H9 (cell line): ENCODE results near the gene FAM24B. TPM values are rescaled to one million over a fixed set of nuclear protein-coding genes. Genes with fewer than 3 reads are reported as not detected.

Source experiments
- DNase-seq: peaks from one replicate; pipeline ENCODE4 v3.0.0-alpha.2; 2017
- H2AFZ ChIP-seq: one replicate; pipeline ENCODE4 v1.6.1; 2013; ENCODE audit warnings: mild to moderate bottlenecking, low read length, control low read depth, moderate library complexity
- H2AK5ac ChIP-seq: 2 replicates; pipeline ENCODE4 v1.6.1; 2013; ENCODE audit warnings: low read length, control low read depth, mixed read lengths; ENCODE audit not compliant: insufficient read length
- H2BK120ac ChIP-seq: one replicate; pipeline ENCODE4 v1.6.1; 2013; ENCODE audit warnings: low read depth, mild to moderate bottlenecking, low read length, control low read depth, inconsistent platforms; ENCODE audit not compliant: poor library complexity, severe bottlenecking
- H2BK12ac ChIP-seq: 2 replicates; pipeline ENCODE4 v1.6.1; 2013; ENCODE audit warnings: low read length, control low read depth, mixed read lengths, low read depth; ENCODE audit not compliant: insufficient read length
- H2BK15ac ChIP-seq: 2 replicates; pipeline ENCODE4 v1.6.1; 2013; ENCODE audit warnings: low read depth, low read length, control low read depth
- H2BK20ac ChIP-seq: one replicate; pipeline ENCODE4 v1.6.1; 2013; ENCODE audit warnings: low read depth, mild to moderate bottlenecking, low read length, control low read depth, inconsistent platforms; ENCODE audit not compliant: poor library complexity, severe bottlenecking
- H2BK5ac ChIP-seq: 2 replicates; pipeline ENCODE4 v1.6.1; 2013; ENCODE audit warnings: low read length, control low read depth, mixed read lengths; ENCODE audit not compliant: insufficient read length
- H3K14ac ChIP-seq: 2 replicates; pipeline ENCODE4 v1.6.1; 2013; ENCODE audit warnings: low read length, control low read depth; ENCODE audit not compliant: insufficient read depth
- H3K18ac ChIP-seq: 2 replicates; pipeline ENCODE4 v1.6.1; 2013; ENCODE audit warnings: low read depth, mild to moderate bottlenecking, mixed read lengths, low read length, control low read depth; ENCODE audit not compliant: insufficient read length
- H3K23ac ChIP-seq: 2 replicates; pipeline ENCODE4 v1.6.1; 2013; ENCODE audit warnings: low read length, control low read depth, mixed read lengths, low read depth; ENCODE audit not compliant: insufficient read length
- H3K23me2 ChIP-seq: 2 replicates; pipeline ENCODE4 v1.6.1; 2013; ENCODE audit warnings: low read depth, mild to moderate bottlenecking, mixed read lengths, low read length, control low read depth; ENCODE audit not compliant: insufficient read length, poor library complexity, severe bottlenecking
- H3K27ac ChIP-seq: 2 replicates; pipeline ENCODE4 v1.5.1; 2013; ENCODE audit warnings: low read length, control low read depth, mixed read lengths, low read depth; ENCODE audit not compliant: insufficient read length
- H3K27me3 ChIP-seq: 2 replicates; pipeline ENCODE4 v1.6.1; 2013; ENCODE audit warnings: low read length, control low read depth, inconsistent platforms; ENCODE audit not compliant: insufficient read depth
- H3K4ac ChIP-seq: 2 replicates; pipeline ENCODE4 v1.6.1; 2013; ENCODE audit warnings: low read depth, mild to moderate bottlenecking, control low read depth, inconsistent platforms, low read length, moderate library complexity
- H3K4me1 ChIP-seq: 2 replicates; pipeline ENCODE4 v1.6.1; 2013; ENCODE audit warnings: low read length, control low read depth, inconsistent platforms; ENCODE audit not compliant: insufficient read depth
- H3K4me2 ChIP-seq: 2 replicates; pipeline ENCODE4 v1.6.1; 2013; ENCODE audit warnings: low read length, control low read depth, mixed read lengths; ENCODE audit not compliant: insufficient read length, insufficient read depth
- H3K56ac ChIP-seq: 2 replicates; pipeline ENCODE4 v1.6.1; 2013; ENCODE audit warnings: low read depth, mild to moderate bottlenecking, mixed read lengths, low read length, control low read depth; ENCODE audit not compliant: insufficient read length
- H3K79me1 ChIP-seq: 2 replicates; pipeline ENCODE4 v1.6.1; 2013; ENCODE audit warnings: low read depth, mild to moderate bottlenecking, moderate library complexity, low read length, control low read depth, inconsistent platforms; ENCODE audit not compliant: insufficient read depth, poor library complexity, severe bottlenecking
- H3K79me2 ChIP-seq: 2 replicates; pipeline ENCODE4 v1.6.1; 2013; ENCODE audit warnings: low read length, control low read depth, inconsistent platforms; ENCODE audit not compliant: insufficient read depth
- H3K9ac ChIP-seq: 2 replicates; pipeline ENCODE4 v1.6.1; 2013; ENCODE audit warnings: low read length, control low read depth, mixed read lengths; ENCODE audit not compliant: insufficient read length; ENCODE audit errors: extremely low read depth
- H3K9me3 ChIP-seq: one replicate; pipeline ENCODE4 v1.6.1; 2013; ENCODE audit warnings: low read depth, low read length, inconsistent platforms; ENCODE audit not compliant: control insufficient read depth
- H3T11ph ChIP-seq: one replicate; pipeline ENCODE4 v1.6.1; 2013; ENCODE audit warnings: mild to moderate bottlenecking, low read length, control low read depth, inconsistent platforms
- H4K20me1 ChIP-seq: one replicate; pipeline ENCODE4 v1.6.1; 2013; ENCODE audit not compliant: control insufficient read depth, insufficient read length, insufficient read depth
- H4K5ac ChIP-seq: 2 replicates; pipeline ENCODE4 v1.6.1; 2013; ENCODE audit warnings: low read depth, mild to moderate bottlenecking, mixed read lengths, low read length, control low read depth; ENCODE audit not compliant: insufficient read length
- H4K8ac ChIP-seq: replicated peaks from 2 replicates; pipeline ENCODE4 v1.6.1; 2013; ENCODE audit warnings: low read length, control low read depth, mixed read lengths, low read depth; ENCODE audit not compliant: insufficient read length
- H4K91ac ChIP-seq: 2 replicates; pipeline ENCODE4 v1.6.1; 2013; ENCODE audit warnings: low read depth, mild to moderate bottlenecking, moderate library complexity, mixed read lengths, low read length, control low read depth; ENCODE audit not compliant: insufficient read length
- H3K27ac Mint-ChIP-seq, 3 experiments: 2 replicates in 2 of 3; 3 replicates in 1 of 3; pipeline ENCODE4 v1.8.0; 2020 to 2021; ENCODE audit warnings: mixed read lengths in 3 of 3, mild to moderate bottlenecking in 1 of 3, moderate library complexity in 1 of 3
- H3K27me3 Mint-ChIP-seq: 2 replicates; pipeline ENCODE4 v1.8.0; 2021; ENCODE audit warnings: low read depth, mild to moderate bottlenecking, moderate library complexity, mixed read lengths
- H3K36me3 Mint-ChIP-seq, 3 experiments: 2 replicates in 2 of 3; 3 replicates in 1 of 3; pipeline ENCODE4 v1.8.0; 2020 to 2021; ENCODE audit warnings: low read depth in 3 of 3, mixed read lengths in 3 of 3; ENCODE audit not compliant: insufficient read depth in 1 of 3
- H3K4me1 Mint-ChIP-seq, 2 experiments: 2 replicates each; pipeline ENCODE4 v1.8.0; 2020; ENCODE audit warnings: mixed read lengths in 2 of 2
- H3K4me3 Mint-ChIP-seq, 2 experiments: 2 replicates in 1 of 2; 3 replicates in 1 of 2; pipeline ENCODE4 v1.8.0; 2020 to 2021; ENCODE audit warnings: mild to moderate bottlenecking in 2 of 2, mixed read lengths in 2 of 2, moderate library complexity in 1 of 2
- H3K9me3 Mint-ChIP-seq, 2 experiments: 2 replicates in 1 of 2; 3 replicates in 1 of 2; pipeline ENCODE4 v1.8.0; 2020; ENCODE audit warnings: mild to moderate bottlenecking in 2 of 2, mixed read lengths in 2 of 2, moderate library complexity in 1 of 2
- CTCF ChIP-seq: fragments of 200-600 bp; sonication (generic); conservative IDR thresholded peaks from 3 replicates; pipeline ENCODE4 v1.8.0; 2021; ENCODE audit warnings: antibody characterized with exemption, mild to moderate bottlenecking
- WGBS: extraction: QIAGEN DNeasy Blood & Tissue Kit; methylation state at CpG from one replicate; pipeline ENCODE4 v1.1.7; 2013; ENCODE audit warnings: missing lambda C conversion rate, low lambda C conversion rate, mixed read lengths; ENCODE audit not compliant: insufficient read length; ENCODE audit errors: extremely low coverage; 5-methylcytosine and 5-hydroxymethylcytosine counted together
- total RNA-seq: library from RNA; stranded (reverse); gene quantifications from 2 replicates; pipeline ENCODE4 v1.2.1, GENCODE V29; 2021

FAM24B gene
- total RNA-seq, 1 experiment from 2014 or later: not detected

- TF ChIP-seq CTCF: no peak
- H4K8ac ChIP-seq: no peak overlapping the region
- no peak overlapping the region for H3K4ac ChIP-seq
- H3K4me2 ChIP-seq: no peak overlapping the region
- DNase-seq: no peak
- H2AK5ac ChIP-seq: no peak overlapping the region
- no peak overlapping the region for H2BK120ac ChIP-seq
- no peaks in the 10 kb centered on the region for H3K79me2 ChIP-seq
- H3K18ac ChIP-seq: no peak overlapping the region
- no peak overlapping the region for H3T11ph ChIP-seq
- H2BK15ac ChIP-seq: no peak overlapping the region
- H3K9me3 ChIP-seq: no peaks in the 10 kb centered on the region
- H3K27ac ChIP-seq: no peak overlapping the region
- no peak overlapping the region for H3K4me3 Mint-ChIP-seq
- WGBS: no CpG with 5 or more reads among the region's 1 CpG
- no peak overlapping the region for H4K91ac ChIP-seq
- no peaks in the 10 kb centered on the region for H3K36me3 Mint-ChIP-seq
- peaks cover 4% of the 10 kb centered on the region for H3K27me3 Mint-ChIP-seq
- peaks cover 12 to 27% of the 10 kb centered on the region in 2 experiments for H3K4me1 Mint-ChIP-seq
- H3K27ac Mint-ChIP-seq: no peak overlapping the region
- H3K4me1 ChIP-seq: no peaks in the 10 kb centered on the region
- H3K27me3 ChIP-seq: no peaks in the 10 kb centered on the region
- no peak overlapping the region for H2BK12ac ChIP-seq
- no peak overlapping the region for H3K23ac ChIP-seq
- no peak overlapping the region for H3K9ac ChIP-seq
- H3K56ac ChIP-seq: no peak overlapping the region
- no peak overlapping the region for H2BK20ac ChIP-seq
- no peaks in the 10 kb centered on the region for H3K79me1 ChIP-seq
- H3K23me2 ChIP-seq: no peaks in the 10 kb centered on the region
- no peak overlapping the region for H2BK5ac ChIP-seq
- no peak overlapping the region for H2AFZ ChIP-seq
- no peaks in the 10 kb centered on the region for H3K9me3 Mint-ChIP-seq
- no peak overlapping the region for H4K5ac ChIP-seq
- H4K20me1 ChIP-seq: no peaks in the 10 kb centered on the region
- H3K14ac ChIP-seq: no peak overlapping the region
These were observed 22.5 kb downstream of the FAM24B start for GRCh38 chr10:122856902-122857301.
